Mucosa of rectum (tissue), 2 donors: ENCODE data around the gene DDX31.

Source experiments
- H3K27ac ChIP-seq, 2 donors: one replicate each; pipeline ENCODE4 v1.7.0; 2013; ENCODE audit warnings: inconsistent platforms in 2 of 2, low read depth in 2 of 2, low read length in 2 of 2
- H3K27me3 ChIP-seq, 2 donors: one replicate each; pipeline ENCODE4 v1.7.0; 2013; ENCODE audit warnings: low read length in 2 of 2; ENCODE audit not compliant: control insufficient read depth in 2 of 2, insufficient read depth in 2 of 2
- H3K36me3 ChIP-seq, 2 donors: one replicate each; pipeline ENCODE4 v1.7.0; 2013; ENCODE audit warnings: low read length in 2 of 2; ENCODE audit not compliant: control insufficient read depth in 2 of 2, insufficient read depth in 2 of 2
- H3K4me1 ChIP-seq, 2 donors: one replicate each; pipeline ENCODE4 v1.7.0; 2013; ENCODE audit warnings: low read length in 2 of 2, mild to moderate bottlenecking in 1 of 2; ENCODE audit not compliant: control insufficient read depth in 2 of 2, insufficient read depth in 2 of 2
- H3K4me3 ChIP-seq, 2 donors: one replicate each; pipeline ENCODE4 v1.7.0; 2013; ENCODE audit warnings: low read length in 2 of 2
- H3K9ac ChIP-seq, 2 donors: one replicate each; pipeline ENCODE4 v1.7.0; 2013; ENCODE audit warnings: low read length in 2 of 2, low read depth in 1 of 2, mild to moderate bottlenecking in 1 of 2
- H3K9me3 ChIP-seq, 2 donors: one replicate each; pipeline ENCODE4 v1.7.0; 2013; ENCODE audit warnings: low read length in 2 of 2; ENCODE audit not compliant: control insufficient read depth in 2 of 2
- donor health status: healthy.
- donor health status: Normal muscosa, but diverticular disease.

Gene DDX31

GRCh38 chr9:132677976-132678375 lies 8.2 kb upstream of the DDX31 start:
- H3K4me1 ChIP-seq = peaks cover 0 to 5% of the 10 kb centered on the region in 2 donors
- H3K9me3 ChIP-seq = no peaks in the 10 kb centered on the region
- H3K4me3 ChIP-seq = no peak overlapping the region
- no peak overlapping the region for H3K27ac ChIP-seq
- peaks cover 24 to 31% of the 10 kb centered on the region in 2 donors for H3K36me3 ChIP-seq
- no peaks in the 10 kb centered on the region for H3K27me3 ChIP-seq
- no peak overlapping the region for H3K9ac ChIP-seq

GRCh38 chr9:132674485-132674884 lies 4.7 kb upstream of the DDX31 start:
- no peak overlapping the region for H3K27ac ChIP-seq
- no peak overlapping the region for H3K9ac ChIP-seq
- H3K36me3 ChIP-seq = peaks cover 17% of the 10 kb centered on the region in 2 donors
- no peaks in the 10 kb centered on the region for H3K9me3 ChIP-seq
- H3K27me3 ChIP-seq = no peaks in the 10 kb centered on the region
- peaks cover 17 to 23% of the 10 kb centered on the region in 2 donors for H3K4me1 ChIP-seq
- no peak overlapping the region for H3K4me3 ChIP-seq

- Histone ChIP-seq H3K4me1 (peaks cover 20 to 23% of the 10 kb centered on the region in 2 donors), H3K9me3 (no peaks in the 10 kb centered on the region), H3K36me3 (peaks cover 6% of the 10 kb centered on the region in 2 donors), H3K9ac (no peak overlapping the region), H3K27me3 (no peaks in the 10 kb centered on the region), H3K4me3 (no peak overlapping the region), H3K27ac (no peak overlapping the region)
Observed at GRCh38 chr9:132673355-132673754, 3.6 kb upstream of the DDX31 start.

GRCh38 chr9:132672413-132672690 lies 2.6 kb upstream of the DDX31 start:
- Histone ChIP-seq H3K9me3 (no peaks in the 10 kb centered on the region), H3K4me1 (peaks cover 20 to 23% of the 10 kb centered on the region in 2 donors), H3K36me3 (no peaks in the 10 kb centered on the region), H3K9ac (no peak overlapping the region), H3K4me3 (peak overlapping the region in 1 of 2 donors; percentile 17), H3K27ac (no peak overlapping the region), H3K27me3 (no peaks in the 10 kb centered on the region)

GRCh38 chr9:132671620-132672412 lies 2.0 kb upstream of the DDX31 start:
- Histone ChIP-seq H3K4me1 (peaks cover 20 to 23% of the 10 kb centered on the region in 2 donors), H3K9ac (no peak overlapping the region), H3K27ac (no peak overlapping the region)

GRCh38 chr9:132670457-132671391 lies 941 bp upstream of the DDX31 start, which contains the start of gene GTF3C4:
TSS of gene GTF3C4 (plus strand) at chr9:132670464. CDS start at chr9:132670599, 135 bp downstream.
- Histone ChIP-seq H3K9me3 (no peaks in the 10 kb centered on the region), H3K27ac (peak within 1 kb of the TSS; percentile 97 to 99), H3K27me3 (no peaks in the 10 kb centered on the region), H3K9ac (peak within 1 kb of the TSS; percentile 91 to 97), H3K4me1 (peaks cover 20 to 23% of the 10 kb centered on the region in 2 donors), H3K4me3 (peak within 1 kb of the TSS; percentile 96), H3K36me3 (no peaks in the 10 kb centered on the region)

More at GRCh38 chr9:132671620-132672412, 2.0 kb upstream of the DDX31 start:
- Histone ChIP-seq H3K36me3 (no peaks in the 10 kb centered on the region), H3K9me3 (no peaks in the 10 kb centered on the region), H3K27me3 (no peaks in the 10 kb centered on the region), H3K4me3 (peak overlapping the region; percentile 96)

- H3K9ac ChIP-seq = peak overlapping the region; percentile 91 to 97
- peak overlapping the region; percentile 96 for H3K4me3 ChIP-seq
- H3K9me3 ChIP-seq = no peaks in the 10 kb centered on the region
- peaks cover 20 to 23% of the 10 kb centered on the region in 2 donors for H3K4me1 ChIP-seq
- peak overlapping the region; percentile 97 to 99 for H3K27ac ChIP-seq
- H3K36me3 ChIP-seq = no peaks in the 10 kb centered on the region
- H3K27me3 ChIP-seq = no peaks in the 10 kb centered on the region
Observed at GRCh38 chr9:132669319-132669697, 475 bp downstream of the DDX31 start.

GRCh38 chr9:132663851-132664250 lies 5.9 kb downstream of the DDX31 start:
- H3K27ac ChIP-seq = no peak overlapping the region
- no peak overlapping the region for H3K4me3 ChIP-seq
- no peaks in the 10 kb centered on the region for H3K27me3 ChIP-seq
- no peaks in the 10 kb centered on the region for H3K9me3 ChIP-seq
- no peaks in the 10 kb centered on the region for H3K4me1 ChIP-seq
- H3K9ac ChIP-seq = no peak overlapping the region
- peaks cover 9 to 26% of the 10 kb centered on the region in 2 donors for H3K36me3 ChIP-seq

GRCh38 chr9:132663117-132663516 lies 6.7 kb downstream of the DDX31 start:
- peaks cover 13 to 32% of the 10 kb centered on the region in 2 donors for H3K36me3 ChIP-seq
- H3K27me3 ChIP-seq = no peaks in the 10 kb centered on the region
- H3K4me1 ChIP-seq = no peaks in the 10 kb centered on the region
- H3K27ac ChIP-seq = no peak overlapping the region
- H3K9ac ChIP-seq = no peak overlapping the region
- H3K9me3 ChIP-seq = no peaks in the 10 kb centered on the region
- no peak overlapping the region for H3K4me3 ChIP-seq
